H1 (cell line): Measurements from ENCODE around the gene RAD51B. TPM values are rescaled to one million over a fixed set of nuclear protein-coding genes. Genes with fewer than 3 reads are reported as not detected.

Source experiments
- CTCF ChIA-PET: fragments of 300-600 bp; sonication (Branson Sonifier 250); formaldehyde crosslinking; loops from one replicate; lab custom pipeline; 2021; ENCODE audit not compliant: partially characterized antibody; lab: Charles Lee
- POLR2A ChIA-PET: fragments of 300-600 bp; sonication (Branson Sonifier 250); formaldehyde crosslinking; loops from one replicate; lab custom pipeline; 2021; ENCODE audit warnings: inconsistent platforms; ENCODE audit not compliant: partially characterized antibody; lab: Charles Lee
- DNase-seq, 2 experiments: peaks; one replicate each; pipeline versions ENCODE4 v3.0.0 to v3.0.0-alpha.2; 2010 to 2022; ENCODE audit warnings: low spot score in 2 of 2, low read depth in 1 of 2, mixed read lengths in 1 of 2
- FAIRE-seq: peaks from 2 replicates; lab custom pipeline; 2011; peaks lifted over from hg19 to GRCh38; lab: Jason Lieb, UNC
- H2AFZ ChIP-seq: 2 replicates; pipeline ENCODE4 v1.8.1; 2012; ENCODE audit warnings: low read length, inconsistent platforms
- H2AK5ac ChIP-seq: 2 replicates; pipeline ENCODE4 v1.6.1; 2013; ENCODE audit warnings: low read depth, low read length
- H2BK120ac ChIP-seq: replicated peaks from 2 replicates; pipeline ENCODE3; 2013; ENCODE audit warnings: low read depth, low read length, inconsistent platforms
- H2BK12ac ChIP-seq: 2 replicates; pipeline ENCODE4 v1.6.1; 2013; ENCODE audit warnings: low read depth, low read length
- H2BK15ac ChIP-seq: 2 replicates; pipeline ENCODE4 v1.6.1; 2013; ENCODE audit warnings: low read length
- H2BK20ac ChIP-seq: 2 replicates; pipeline ENCODE4 v1.6.1; 2013; ENCODE audit warnings: low read length
- H2BK5ac ChIP-seq: 2 replicates; pipeline ENCODE4 v1.6.1; 2013; ENCODE audit warnings: low read depth, low read length
- H3K14ac ChIP-seq: 2 replicates; pipeline ENCODE4 v1.6.1; 2013; ENCODE audit warnings: inconsistent platforms; ENCODE audit not compliant: insufficient read length
- H3K18ac ChIP-seq: 2 replicates; pipeline ENCODE4 v1.6.1; 2013; ENCODE audit warnings: low read length; ENCODE audit errors: extremely low read depth
- H3K23ac ChIP-seq: 2 replicates; pipeline ENCODE4 v1.6.1; 2013; ENCODE audit warnings: inconsistent platforms; ENCODE audit not compliant: insufficient read length
- H3K23me2 ChIP-seq: 2 replicates; pipeline ENCODE4 v1.6.1; 2013; ENCODE audit warnings: low read depth, low read length
- H3K27ac ChIP-seq: 2 replicates; pipeline ENCODE4 v1.6.1; 2011; ENCODE audit warnings: low read depth, low read length, inconsistent platforms
- H3K27me3 ChIP-seq, 4 experiments: replicated peaks in 1 of 4; 1 replicate in 1 of 4; 2 replicates in 3 of 4; pipeline versions ENCODE4 v1.6.1 to v1.8.1; 2011 to 2013; ENCODE audit warnings: low read length in 3 of 4, mild to moderate bottlenecking in 3 of 4, inconsistent platforms in 2 of 4, mixed read lengths in 2 of 4, moderate library complexity in 1 of 4; ENCODE audit not compliant: control insufficient read depth in 3 of 4, insufficient read depth in 3 of 4; ENCODE audit errors: extremely low read depth in 1 of 4
- H3K36me3 ChIP-seq, 4 experiments: 2 replicates each; pipeline versions ENCODE4 v1.6.1 to v1.8.1; 2011 to 2013; ENCODE audit warnings: mild to moderate bottlenecking in 4 of 4, low read length in 3 of 4, moderate library complexity in 2 of 4, control low read depth in 1 of 4, inconsistent platforms in 1 of 4; ENCODE audit not compliant: insufficient read depth in 4 of 4, control insufficient read depth in 2 of 4
- H3K4ac ChIP-seq: replicated peaks from 2 replicates; pipeline ENCODE3; 2013; ENCODE audit warnings: low read length, low read depth, mixed read lengths, inconsistent platforms; ENCODE audit not compliant: insufficient read length
- H3K4me1 ChIP-seq, 4 experiments: replicated peaks in 1 of 4; 1 replicate in 1 of 4; 2 replicates in 3 of 4; pipeline versions ENCODE4 v1.6.1 to v1.8.1; 2011 to 2013; ENCODE audit warnings: low read length in 3 of 4, inconsistent platforms in 2 of 4, mixed read lengths in 1 of 4; ENCODE audit not compliant: insufficient read depth in 4 of 4, control insufficient read depth in 3 of 4
- H3K4me2 ChIP-seq, 2 experiments: 2 replicates each; pipeline versions ENCODE4 v1.6.1 to v1.8.1; 2011 to 2013; ENCODE audit warnings: low read depth in 2 of 2, low read length in 2 of 2, control low read depth in 1 of 2, inconsistent platforms in 1 of 2, mild to moderate bottlenecking in 1 of 2; ENCODE audit not compliant: insufficient read depth in 1 of 2
- H3K4me3 ChIP-seq, 4 experiments: fragments of 200-600, 300-600 bp in 1 of 4; sonication (generic), shearing (Covaris generic), sonication (Bioruptor Twin) in 1 of 4; 2 replicates each; pipeline versions ENCODE4 v1.5.1 to v1.8.1; 2011 to 2016; ENCODE audit warnings: low read length in 4 of 4, low read depth in 3 of 4, control low read depth in 2 of 4, inconsistent platforms in 2 of 4, mild to moderate bottlenecking in 2 of 4, mixed read lengths in 1 of 4, moderate library complexity in 1 of 4; ENCODE audit not compliant: insufficient read depth in 2 of 4; ENCODE audit errors: extremely low read depth in 1 of 4
- H3K56ac ChIP-seq: replicated peaks from 2 replicates; pipeline ENCODE3; 2013; ENCODE audit warnings: low read depth, mild to moderate bottlenecking, mixed read lengths, low read length, inconsistent platforms; ENCODE audit not compliant: insufficient read length
- H3K79me1 ChIP-seq: 2 replicates; pipeline ENCODE4 v1.6.1; 2013; ENCODE audit warnings: low read depth, low read length, control low read depth
- H3K79me2 ChIP-seq, 2 experiments: 2 replicates each; pipeline versions ENCODE4 v1.6.1 to v1.8.1; 2012 to 2013; ENCODE audit warnings: low read length in 2 of 2, mild to moderate bottlenecking in 2 of 2, inconsistent platforms in 1 of 2; ENCODE audit not compliant: insufficient read depth in 2 of 2, control insufficient read depth in 1 of 2
- H3K9ac ChIP-seq, 4 experiments: replicated peaks in 1 of 4; 1 replicate in 1 of 4; 2 replicates in 3 of 4; pipeline versions ENCODE4 v1.6.1 to v1.8.1; 2011 to 2013; ENCODE audit warnings: low read depth in 3 of 4, low read length in 3 of 4, control low read depth in 2 of 4, mild to moderate bottlenecking in 2 of 4, moderate library complexity in 2 of 4, inconsistent platforms in 1 of 4; ENCODE audit errors: extremely low read depth in 1 of 4
- H3K9me3 ChIP-seq, 2 experiments: 2 replicates each; pipeline versions ENCODE4 v1.6.1 to v1.8.1; 2012 to 2013; ENCODE audit warnings: mild to moderate bottlenecking in 2 of 2, moderate library complexity in 2 of 2, control low read depth in 1 of 2, inconsistent platforms in 1 of 2, low read depth in 1 of 2, low read length in 1 of 2, mixed read lengths in 1 of 2; ENCODE audit not compliant: insufficient read depth in 2 of 2
- H4K20me1 ChIP-seq, 2 experiments: replicated peaks in 1 of 2; 2 replicates each; pipeline versions ENCODE3 to v1.8.1; 2011 to 2013; ENCODE audit warnings: inconsistent platforms in 2 of 2, low read length in 2 of 2, mild to moderate bottlenecking in 1 of 2; ENCODE audit not compliant: insufficient read depth in 2 of 2, control insufficient read depth in 1 of 2
- H4K5ac ChIP-seq: 2 replicates; pipeline ENCODE4 v1.6.1; 2013; ENCODE audit warnings: low read length, low read depth, mixed read lengths, inconsistent platforms; ENCODE audit not compliant: insufficient read length
- H4K8ac ChIP-seq: 2 replicates; pipeline ENCODE4 v1.8.0; 2013; ENCODE audit warnings: mild to moderate bottlenecking, moderate library complexity, low read length, inconsistent platforms; ENCODE audit not compliant: insufficient read depth; ENCODE audit errors: extremely low read depth
- H4K91ac ChIP-seq: replicated peaks from 2 replicates; pipeline ENCODE3; 2013; ENCODE audit warnings: low read length, mixed read lengths, inconsistent platforms; ENCODE audit not compliant: insufficient read length
- CEBPB ChIP-seq: IDR thresholded peaks from 2 replicates; pipeline ENCODE4 v1.6.1; 2012; ENCODE audit warnings: low read depth, low read length
- CTBP2 ChIP-seq: IDR thresholded peaks from 2 replicates; pipeline ENCODE4 v1.7.0; 2011; ENCODE audit warnings: borderline replicate concordance, mild to moderate bottlenecking, moderate library complexity, mixed read lengths, low read length; ENCODE audit not compliant: insufficient read depth, insufficient read length
- POLR2AphosphoS5 ChIP-seq: IDR thresholded peaks from 2 replicates; pipeline ENCODE4 v1.6.1; 2011; ENCODE audit warnings: low read depth, low read length
- WGBS, 2 experiments: shearing (Covaris generic) in 1 of 2; methylation state at CpG; one replicate each; pipeline versions ENCODE4 v1.1.6 to v1.1.7; 2013 to 2015; ENCODE audit warnings: low lambda C conversion rate in 2 of 2, mixed read lengths in 2 of 2, inconsistent platforms in 1 of 2, low coverage in 1 of 2, missing lambda C conversion rate in 1 of 2; ENCODE audit not compliant: insufficient replicate concordance in 2 of 2, insufficient coverage in 1 of 2, insufficient read length in 1 of 2; ENCODE audit errors: extremely low coverage in 1 of 2, missing lambda C conversion rate in 1 of 2; 5-methylcytosine and 5-hydroxymethylcytosine counted together
- polyA plus RNA-seq, 7 experiments: library from polyadenylated mRNA; depleted of rRNA in 3 of 7; stranded (reverse) in 5 of 7; unstranded in 2 of 7; fragments of >200 nt in 5 of 7; fragments of 200-250 nt in 2 of 7; gene quantifications; 1 replicate in 5 of 7; 2 replicates in 1 of 7; 4 replicates in 1 of 7; pipeline versions ENCODE4 v1.2.1 to v1.2.3, GENCODE V29; 2011 to 2013; ENCODE audit warnings: missing spikeins in 2 of 7, mixed read lengths in 2 of 7
- total RNA-seq: library from RNA; stranded (reverse); fragmentation: NEBNext Ultra II Directional; extraction: Animal tissue kit (Norgen Biotek cat#: 25700); gene quantifications from 2 replicates; pipeline ENCODE4 v1.2.1, GENCODE V29; 2021

The RAD51B gene
- total and polyA plus RNA-seq, 2 of the 8 experiments (the other 6 are each of a cell fraction or from before 2014, with no cell fraction given) = 3.9 to 14.9 TPM

- H3K27me3 ChIP-seq = no peaks in the 10 kb centered on the region
- no peak for DNase-seq
- H3K79me2 ChIP-seq = no peaks in the 10 kb centered on the region
- no peak overlapping the region for H4K8ac ChIP-seq
- H2AK5ac ChIP-seq = no peak overlapping the region
- ChIA-PET POLR2A (interaction anchor here (0.6 kb wide), 1 partner anchor 45 kb away, joined by 3 read pairs; no protein-coding TSS in a partner anchor), CTCF (interaction anchor here (0.6 to 6.3 kb wide), 37 partner anchors 10 to 1293 kb away, joined by 3 to 76 read pairs (median 4); no protein-coding TSS in a partner anchor)
- H3K18ac ChIP-seq = no peak overlapping the region
- no peaks in the 10 kb centered on the region for H4K20me1 ChIP-seq
- H4K5ac ChIP-seq = no peak overlapping the region
- no peaks in the 10 kb centered on the region for H3K36me3 ChIP-seq
- H3K14ac ChIP-seq = no peak overlapping the region
- H3K23me2 ChIP-seq = no peaks in the 10 kb centered on the region
- H2BK12ac ChIP-seq = no peak overlapping the region
- H3K4me1 ChIP-seq = peaks cover 2 to 20% (median 13%) of the 10 kb centered on the region in 4 experiments; a peak in 5 of 7 replicates
- H3K9ac ChIP-seq = no peak overlapping the region
- H3K79me1 ChIP-seq = no peaks in the 10 kb centered on the region
- no peak overlapping the region for H3K27ac ChIP-seq
- H2BK120ac ChIP-seq = peak overlapping the region; percentile 6
- peak overlapping the region; percentile 69 for H4K91ac ChIP-seq
- H3K9me3 ChIP-seq = no peaks in the 10 kb centered on the region
- H3K4me2 ChIP-seq = no peak overlapping the region
- H3K4me3 ChIP-seq = no peak overlapping the region
- H2BK5ac ChIP-seq = no peak overlapping the region; the same call in 1 of the 2 replicates
- no peak overlapping the region for H3K23ac ChIP-seq
- H2BK15ac ChIP-seq = no peak overlapping the region
- no peak overlapping the region for H3K4ac ChIP-seq
- no peak overlapping the region for H2AFZ ChIP-seq
- peak; percentile 60 for TF ChIP-seq CEBPB
- TF ChIP-seq POLR2AphosphoS5 = no peak
- TF ChIP-seq CTBP2 = no peak
- TF ChIP-seq, all 59 proteins: peak for 1
- H2BK20ac ChIP-seq = no peak overlapping the region
- no peak for FAIRE-seq
- WGBS, 2 experiments = 86% methylated on average over 4 of the region's 4 CpGs; no CpG with 5 or more reads in 1 of the 2 experiments
- no peak overlapping the region for H3K56ac ChIP-seq
Measured at GRCh38 chr14:68247676-68248268, 428.2 kb downstream of the RAD51B start.
